ENCODE results near the gene RBM34.
"Not testable (repeated sequence)": the region's sequence is repeated elsewhere in the genome, so short reads cannot be mapped to it uniquely, and the experiment has no call there.

The RBM34 gene

GRCh38 chr1:235112297-235113182, 48.5 kb downstream of the RBM34 start:
- H3K27ac Mint-ChIP-seq, result peak overlapping the region; percentile 34
- H3K9me3 Mint-ChIP-seq (ENCODE audit: low read depth), result no peaks in the 10 kb centered on the region
- peaks cover 17% of the 10 kb centered on the region for H3K36me3 Mint-ChIP-seq
- H3K4me3 Mint-ChIP-seq, result no peak overlapping the region
- H3K4me1 Mint-ChIP-seq (ENCODE audit: low read depth), result peaks cover 6% of the 10 kb centered on the region
- H3K27me3 Mint-ChIP-seq, result no peaks in the 10 kb centered on the region

- Mint-ChIP-seq H3K4me1 (ENCODE audit: low read depth) (peaks cover 13% of the 10 kb centered on the region), H3K9me3 (ENCODE audit: low read depth) (no peaks in the 10 kb centered on the region), H3K36me3 (peaks cover 22% of the 10 kb centered on the region), H3K27me3 (no peaks in the 10 kb centered on the region), H3K4me3 (no peak overlapping the region), H3K27ac (no peak overlapping the region)
Observed at GRCh38 chr1:235111107-235111506, 49.9 kb downstream of the RBM34 start.

DNA sequence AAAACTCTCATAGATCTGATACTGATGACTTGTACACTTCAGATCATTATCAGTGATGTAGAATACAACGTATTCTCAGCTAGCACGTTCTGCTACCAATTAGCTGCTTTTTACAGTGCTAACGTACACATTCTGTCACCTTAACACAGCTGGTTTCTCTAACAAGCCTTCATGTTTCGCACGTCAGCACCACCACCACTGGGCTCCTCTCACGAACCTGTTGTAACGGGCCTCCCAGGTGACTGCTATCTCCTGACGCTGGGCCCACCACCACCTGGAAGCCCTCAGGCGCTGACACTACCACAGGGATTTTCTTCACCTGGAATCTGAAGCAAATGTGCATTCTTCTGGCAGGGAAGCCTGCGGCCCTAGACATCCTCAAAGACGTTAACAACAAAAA, 52.2 kb downstream of the RBM34 start:
- H3K27me3 Mint-ChIP-seq, result no peaks in the 10 kb centered on the region
- no peak overlapping the region for H3K27ac Mint-ChIP-seq
- peaks cover 25% of the 10 kb centered on the region for H3K4me1 Mint-ChIP-seq (ENCODE audit: low read depth)
- no peak overlapping the region for H3K4me3 Mint-ChIP-seq
- H3K36me3 Mint-ChIP-seq, result peaks cover 20% of the 10 kb centered on the region
- H3K9me3 Mint-ChIP-seq (ENCODE audit: low read depth), result no peaks in the 10 kb centered on the region

GRCh38 chr1:235108185-235108593, 52.9 kb downstream of the RBM34 start:
- Mint-ChIP-seq H3K36me3 (peaks cover 13% of the 10 kb centered on the region), H3K4me3 (no peak overlapping the region), H3K27ac (no peak overlapping the region), H3K27me3 (no peaks in the 10 kb centered on the region), H3K4me1 (ENCODE audit: low read depth) (peaks cover 28% of the 10 kb centered on the region), H3K9me3 (ENCODE audit: low read depth) (no peaks in the 10 kb centered on the region)

DNA sequence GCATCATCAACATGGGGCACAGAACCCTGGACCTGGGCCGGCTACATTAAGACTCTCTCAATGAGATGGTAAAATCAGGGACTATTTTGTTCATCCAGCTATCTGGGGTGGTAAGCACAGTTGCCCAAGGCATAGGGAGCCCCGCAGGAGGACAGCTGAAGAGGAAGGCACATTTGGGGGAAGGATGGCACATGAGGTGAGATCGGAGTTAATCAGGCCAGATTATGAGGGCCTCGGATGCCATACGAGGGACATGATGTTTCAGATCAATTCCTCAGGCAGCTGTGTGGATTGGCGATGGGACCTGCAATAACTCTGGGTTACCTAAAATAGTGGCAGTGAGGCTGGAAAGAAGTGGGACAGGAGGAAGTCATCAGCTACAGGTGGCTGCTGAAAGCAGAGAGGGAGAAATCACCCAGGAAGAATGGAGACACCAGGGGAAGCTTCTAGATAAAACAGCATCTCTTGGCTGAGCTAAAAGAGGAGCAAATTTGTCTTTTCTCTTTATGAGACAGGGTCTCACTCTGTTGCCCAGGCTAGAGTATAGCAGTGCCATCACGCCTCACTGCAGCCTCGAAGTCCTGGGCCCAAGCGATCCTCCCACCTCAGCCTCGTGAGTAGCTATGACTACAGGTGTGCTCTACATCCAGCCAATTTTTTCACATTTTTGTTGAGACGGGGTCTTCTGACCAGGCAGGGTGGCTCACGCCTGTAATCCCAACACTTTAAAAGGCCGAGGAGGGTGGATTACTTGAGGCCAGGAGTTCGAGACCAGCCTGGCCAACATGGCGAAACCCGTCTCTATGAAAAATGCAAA, 53.5 kb downstream of the RBM34 start:
- peaks cover 13% of the 10 kb centered on the region for H3K36me3 Mint-ChIP-seq
- no peaks in the 10 kb centered on the region for H3K27me3 Mint-ChIP-seq
- H3K4me1 Mint-ChIP-seq (ENCODE audit: low read depth), result peaks cover 34% of the 10 kb centered on the region
- H3K9me3 Mint-ChIP-seq (ENCODE audit: low read depth), result no peaks in the 10 kb centered on the region
- H3K27ac Mint-ChIP-seq, result no peak overlapping the region
- no peak overlapping the region for H3K4me3 Mint-ChIP-seq

DNA sequence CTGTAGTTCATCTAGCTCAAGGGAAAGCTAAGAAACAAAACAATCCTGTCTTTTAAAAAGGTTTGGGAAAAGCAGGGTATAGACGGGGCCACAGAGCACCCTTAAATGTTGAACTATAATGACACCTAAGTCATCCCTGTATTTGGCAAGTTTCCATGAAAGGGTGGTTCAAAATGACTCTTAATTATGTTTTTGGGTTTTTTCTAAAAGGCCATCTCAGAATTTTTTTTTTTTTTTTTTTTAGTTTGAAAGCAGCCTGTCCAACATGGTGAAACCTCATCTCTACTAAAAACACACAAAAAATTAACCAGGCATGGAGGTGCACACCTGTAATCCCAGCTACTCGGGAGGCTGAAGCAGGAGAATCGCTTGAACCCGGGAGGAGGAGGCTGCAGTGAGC, 54.6 kb downstream of the RBM34 start:
- peaks cover 3% of the 10 kb centered on the region for H3K27me3 Mint-ChIP-seq
- no peak overlapping the region for H3K4me3 Mint-ChIP-seq
- peaks cover 13% of the 10 kb centered on the region for H3K36me3 Mint-ChIP-seq
- peaks cover 42% of the 10 kb centered on the region for H3K4me1 Mint-ChIP-seq (ENCODE audit: low read depth)
- no peaks in the 10 kb centered on the region for H3K9me3 Mint-ChIP-seq (ENCODE audit: low read depth)
- H3K27ac Mint-ChIP-seq, result no peak overlapping the region

DNA sequence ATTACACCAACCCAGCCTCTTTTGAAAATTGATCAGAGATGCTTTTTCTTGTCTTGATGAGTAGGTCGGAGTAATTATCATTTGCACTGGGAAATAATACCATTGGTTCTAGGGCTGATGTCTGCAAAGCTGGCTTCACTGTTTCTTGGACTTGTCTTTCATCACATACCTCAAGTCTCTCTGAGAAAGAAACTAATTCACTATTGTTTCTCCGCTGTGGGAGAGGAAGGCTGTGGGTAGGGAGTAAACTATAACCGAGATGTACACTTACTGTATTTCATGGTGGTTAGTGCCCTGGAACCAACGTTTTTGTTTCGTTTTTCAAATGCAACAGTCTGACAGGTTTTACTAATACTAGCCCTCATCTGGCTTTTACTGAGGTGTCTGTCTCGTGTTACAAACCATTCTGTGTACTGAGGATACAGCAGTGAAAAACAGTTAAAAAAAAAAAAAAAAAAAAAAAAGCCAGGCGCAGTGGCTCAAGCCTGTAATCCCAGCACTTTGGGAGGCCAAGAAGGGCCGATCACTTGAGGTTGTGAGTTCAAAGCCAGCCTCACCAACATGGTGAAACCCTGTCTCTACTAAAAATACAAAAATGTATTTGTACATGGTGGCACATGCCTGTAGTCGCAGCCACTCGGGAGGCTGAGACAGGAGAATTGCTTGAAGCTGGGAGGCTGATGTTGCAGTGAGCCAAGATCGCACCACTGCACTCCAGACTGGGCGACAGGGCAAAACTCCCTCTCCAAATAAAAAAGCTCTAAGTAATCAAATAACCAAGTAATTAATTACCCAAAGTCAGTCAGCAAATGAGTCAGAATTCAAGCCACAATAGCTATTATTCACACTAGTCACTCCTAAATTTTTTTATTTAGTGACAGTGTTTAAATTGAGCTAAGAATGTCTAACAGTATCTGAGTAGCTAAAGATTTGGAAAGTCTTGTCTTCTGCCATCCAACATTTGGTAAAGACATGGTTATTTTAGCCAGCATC, 55.7 kb downstream of the RBM34 start:
- peaks cover 9% of the 10 kb centered on the region for H3K36me3 Mint-ChIP-seq
- H3K27me3 Mint-ChIP-seq, result peaks cover 5% of the 10 kb centered on the region
- H3K4me3 Mint-ChIP-seq, result no peak overlapping the region
- H3K27ac Mint-ChIP-seq, result no peak overlapping the region
- no peaks in the 10 kb centered on the region for H3K9me3 Mint-ChIP-seq (ENCODE audit: low read depth)
- H3K4me1 Mint-ChIP-seq (ENCODE audit: low read depth), result peaks cover 43% of the 10 kb centered on the region

DNA sequence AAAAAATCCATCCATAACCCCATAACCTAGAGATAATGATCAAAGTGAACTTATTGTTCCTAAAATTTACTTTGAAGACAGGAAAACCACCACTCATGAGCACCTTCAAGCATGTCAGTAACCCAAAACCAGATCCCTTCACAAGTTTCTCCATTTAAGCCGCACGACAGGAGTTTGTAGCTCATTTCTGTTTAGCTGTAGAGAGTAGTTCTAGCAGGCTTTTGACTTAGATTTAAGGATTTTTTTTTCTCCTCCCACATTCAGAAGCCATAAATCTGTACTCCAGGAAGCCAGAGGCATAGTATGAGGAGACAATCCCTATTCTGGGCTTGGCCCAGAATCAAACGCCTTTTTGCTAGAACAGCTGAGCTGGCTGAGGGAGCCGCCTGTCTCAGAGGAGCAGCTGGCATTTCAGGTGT, 58.0 kb downstream of the RBM34 start:
- peak overlapping the region; percentile 57 for H3K4me3 Mint-ChIP-seq
- H3K9me3 Mint-ChIP-seq (ENCODE audit: low read depth), result no peaks in the 10 kb centered on the region
- peaks cover 5% of the 10 kb centered on the region for H3K27me3 Mint-ChIP-seq
- peaks cover 42% of the 10 kb centered on the region for H3K4me1 Mint-ChIP-seq (ENCODE audit: low read depth)
- peaks cover 6% of the 10 kb centered on the region for H3K36me3 Mint-ChIP-seq
- no peak overlapping the region for H3K27ac Mint-ChIP-seq

DNA sequence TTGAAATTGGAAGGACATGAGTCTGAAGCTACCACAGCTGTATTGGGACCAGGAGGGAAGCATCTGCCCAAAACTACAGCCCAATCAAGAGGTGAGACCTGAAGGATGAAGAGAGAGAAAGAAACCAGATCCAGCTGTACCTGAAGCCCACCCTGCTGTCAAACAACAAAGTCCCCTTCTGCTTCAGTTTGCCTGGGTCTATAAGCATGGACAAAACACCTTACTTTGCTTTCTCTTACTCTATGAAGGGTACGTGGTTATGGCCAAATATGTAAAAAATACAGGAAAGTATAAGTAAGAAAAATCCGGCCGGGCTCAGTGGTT, 58.8 kb downstream of the RBM34 start:
- H3K4me1 Mint-ChIP-seq (ENCODE audit: low read depth), result peaks cover 42% of the 10 kb centered on the region
- H3K27ac Mint-ChIP-seq, result no peak overlapping the region
- no peaks in the 10 kb centered on the region for H3K9me3 Mint-ChIP-seq (ENCODE audit: low read depth)
- H3K36me3 Mint-ChIP-seq, result peaks cover 2% of the 10 kb centered on the region
- H3K27me3 Mint-ChIP-seq, result peaks cover 5% of the 10 kb centered on the region
- no peak overlapping the region for H3K4me3 Mint-ChIP-seq

DNA sequence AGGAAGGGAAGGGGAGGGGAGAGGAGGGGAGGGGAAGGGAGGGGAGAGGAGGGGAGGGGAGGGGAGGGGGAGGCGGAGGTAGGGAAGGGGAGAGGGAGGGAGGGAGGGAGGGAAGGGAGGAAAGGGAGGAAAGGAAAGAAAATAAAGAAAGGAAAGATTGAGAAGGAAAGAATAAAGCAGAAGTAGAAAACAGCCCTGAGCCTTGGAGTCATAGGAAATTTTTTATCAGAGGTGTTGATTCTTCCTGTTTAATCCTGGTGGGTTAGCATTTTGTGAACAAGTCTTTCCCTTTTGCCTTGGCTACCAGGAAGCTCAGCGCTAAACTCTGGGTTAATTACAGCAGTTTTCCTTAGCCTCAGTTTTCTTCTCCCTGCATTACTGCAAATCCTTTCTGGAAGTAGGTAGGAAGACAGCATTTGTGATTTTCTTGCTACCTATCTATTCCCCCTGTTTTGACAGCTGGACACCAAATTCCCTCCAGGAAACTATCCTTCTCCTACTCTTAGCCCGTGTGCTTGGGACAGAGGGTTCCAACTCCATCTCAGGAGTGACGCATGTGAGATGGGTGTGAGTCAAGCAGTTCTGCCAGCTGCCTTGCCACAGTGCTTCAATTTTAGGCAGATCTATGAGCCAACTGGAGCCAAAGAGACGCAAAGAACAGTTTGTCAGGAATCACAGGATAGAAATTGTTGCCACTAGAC, 59.3 kb downstream of the RBM34 start:
- H3K4me3 Mint-ChIP-seq, result no peak overlapping the region
- peaks cover 8% of the 10 kb centered on the region for H3K27me3 Mint-ChIP-seq
- no peak overlapping the region for H3K27ac Mint-ChIP-seq
- peaks cover 2% of the 10 kb centered on the region for H3K36me3 Mint-ChIP-seq
- peaks cover 38% of the 10 kb centered on the region for H3K4me1 Mint-ChIP-seq (ENCODE audit: low read depth)
- no peaks in the 10 kb centered on the region for H3K9me3 Mint-ChIP-seq (ENCODE audit: low read depth)

- Mint-ChIP-seq H3K4me3 (no peak overlapping the region), H3K9me3 (ENCODE audit: low read depth) (no peaks in the 10 kb centered on the region), H3K27ac (no peak overlapping the region), H3K27me3 (peaks cover 10% of the 10 kb centered on the region), H3K36me3 (no peaks in the 10 kb centered on the region), H3K4me1 (ENCODE audit: low read depth) (peaks cover 34% of the 10 kb centered on the region)
Observed at GRCh38 chr1:235100194-235100772, 60.8 kb downstream of the RBM34 start.

DNA sequence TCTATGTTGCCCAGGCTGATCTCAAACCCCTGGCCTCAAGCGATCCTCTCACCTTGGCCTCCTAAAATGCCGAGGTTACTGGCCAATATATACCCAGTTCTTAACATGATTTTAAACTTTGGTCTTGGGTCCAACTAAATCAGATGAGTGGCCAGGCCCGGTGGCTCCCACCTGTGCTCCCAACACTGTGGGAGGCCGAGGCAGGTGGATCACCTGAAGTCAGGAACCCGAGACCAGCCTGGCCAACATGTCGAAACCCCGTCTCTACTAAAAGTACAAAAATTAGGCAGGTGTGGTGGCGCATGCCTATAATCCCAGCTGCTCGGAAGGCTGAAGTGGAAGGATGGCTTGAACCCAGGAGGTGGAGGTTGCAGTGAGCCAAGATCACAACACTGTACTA, 62.1 kb downstream of the RBM34 start:
- no peak overlapping the region for H3K4me3 Mint-ChIP-seq

DNA sequence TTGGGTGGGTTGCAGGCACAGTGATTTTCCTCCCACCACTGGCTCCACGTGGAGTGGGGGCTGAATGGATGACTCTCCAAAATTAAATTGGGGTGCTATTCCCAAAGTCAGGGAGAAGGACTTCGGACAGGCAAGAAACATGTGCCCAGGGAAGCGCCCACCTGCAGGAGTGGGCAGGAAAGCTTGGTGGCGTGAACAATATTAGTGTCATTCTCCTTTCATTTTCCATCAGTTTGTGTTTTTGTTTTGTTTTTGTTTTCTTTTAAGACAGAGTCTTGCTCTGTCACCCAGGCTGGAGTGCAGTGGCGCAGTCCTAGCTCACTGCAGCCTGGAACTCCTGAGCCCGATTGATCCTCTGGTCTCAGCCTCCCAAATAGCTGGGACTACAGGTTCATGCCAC, 62.5 kb downstream of the RBM34 start:
- peaks cover 22% of the 10 kb centered on the region for H3K4me1 Mint-ChIP-seq (ENCODE audit: low read depth)
- H3K9me3 Mint-ChIP-seq (ENCODE audit: low read depth), result no peaks in the 10 kb centered on the region
- peaks cover 11% of the 10 kb centered on the region for H3K27me3 Mint-ChIP-seq
- H3K4me3 Mint-ChIP-seq, result no peak overlapping the region
- no peak overlapping the region for H3K27ac Mint-ChIP-seq
- no peaks in the 10 kb centered on the region for H3K36me3 Mint-ChIP-seq

More for the DNA sequence above, 62.1 kb downstream of the RBM34 start:
- peaks cover 22% of the 10 kb centered on the region for H3K4me1 Mint-ChIP-seq (ENCODE audit: low read depth)
- no peaks in the 10 kb centered on the region for H3K9me3 Mint-ChIP-seq (ENCODE audit: low read depth)
- no peaks in the 10 kb centered on the region for H3K36me3 Mint-ChIP-seq
- H3K27ac Mint-ChIP-seq, result no peak overlapping the region
- peaks cover 10% of the 10 kb centered on the region for H3K27me3 Mint-ChIP-seq

DNA sequence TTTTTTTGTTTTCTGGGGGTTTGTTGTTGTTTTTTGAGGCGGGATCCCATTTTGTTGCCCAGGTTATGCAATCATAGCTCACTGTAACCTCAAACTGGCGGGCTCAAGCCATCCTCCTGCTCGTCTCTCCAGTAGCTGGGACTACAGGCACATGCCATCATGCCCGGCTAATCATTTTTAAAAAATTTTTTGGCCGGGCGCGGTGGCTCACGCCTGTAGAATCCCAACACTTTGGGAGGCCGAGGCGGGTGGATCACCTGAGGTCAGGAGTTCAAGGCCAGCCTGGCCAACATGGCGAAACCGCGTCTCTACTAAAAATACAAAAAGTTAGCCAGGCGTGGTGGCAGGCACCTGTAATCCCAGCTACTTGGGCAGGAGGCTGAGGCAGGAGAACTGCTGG, 63.5 kb downstream of the RBM34 start:
- Mint-ChIP-seq H3K27me3 (peaks cover 11% of the 10 kb centered on the region), H3K4me1 (ENCODE audit: low read depth) (peaks cover 15% of the 10 kb centered on the region)
- H3K9me3 Mint-ChIP-seq (ENCODE audit: low read depth); H3K36me3 Mint-ChIP-seq; H3K4me3 Mint-ChIP-seq; H3K27ac Mint-ChIP-seq: not testable (repeated sequence)

All from activated naive CD8-positive, alpha-beta T cell (primary cell).